HG02798 (cell line): ENCODE results near the gene MTA3.
"Not testable (repeated sequence)": the region's sequence is repeated elsewhere in the genome, so short reads cannot be mapped to it uniquely, and the experiment has no call there.

Experiments used
- ATAC-seq: cut with Tn5 transposase; IDR thresholded peaks from one replicate; pipeline ENCODE4 v1.9.1; 2021; ENCODE audit warnings: mild to moderate bottlenecking; ENCODE audit not compliant: unreplicated experiment, poor library complexity

Gene MTA3

GRCh38 chr2:42722320-42723190, 154.1 kb downstream of the MTA3 start:
- peak; percentile 96 for ATAC-seq

DNA sequence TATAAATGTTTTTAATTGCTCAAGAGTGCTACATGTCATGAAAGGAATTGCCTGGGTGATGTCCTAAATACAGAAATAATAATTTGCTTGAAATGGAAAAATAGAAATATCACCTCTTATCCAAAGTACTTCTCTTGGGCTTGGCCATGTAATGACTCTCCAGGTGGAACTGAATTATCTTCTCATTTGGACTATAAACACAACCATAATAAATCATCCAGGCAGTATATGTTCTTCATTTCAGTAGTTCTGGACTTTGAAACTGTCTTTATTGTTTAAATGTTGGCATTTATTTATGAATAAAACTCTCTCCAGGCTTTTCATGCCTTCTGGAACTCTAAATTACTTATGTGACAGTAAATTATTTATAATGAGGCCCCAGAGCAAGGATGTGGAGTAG, 155.0 kb downstream of the MTA3 start:
- no peak for ATAC-seq

DNA sequence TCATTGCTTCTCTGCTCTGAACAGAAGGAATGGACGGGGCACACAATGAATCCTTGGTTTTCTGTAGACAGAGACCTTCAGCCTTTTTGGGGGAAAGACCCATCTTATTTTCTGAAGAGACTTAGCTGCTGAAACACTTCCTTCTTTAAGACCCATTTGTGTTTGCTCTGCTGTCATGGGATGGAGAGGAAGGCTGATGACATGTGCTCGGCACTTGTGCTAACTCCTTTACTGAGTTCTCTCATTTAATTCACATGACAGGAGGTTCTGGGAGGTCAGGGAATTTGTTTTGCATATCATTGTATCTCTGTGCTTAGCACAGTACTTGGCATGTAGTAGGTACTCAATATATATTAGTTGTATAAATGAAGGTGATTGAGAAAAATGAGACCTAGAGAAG, 156.5 kb downstream of the MTA3 start:
- no peak for ATAC-seq

DNA sequence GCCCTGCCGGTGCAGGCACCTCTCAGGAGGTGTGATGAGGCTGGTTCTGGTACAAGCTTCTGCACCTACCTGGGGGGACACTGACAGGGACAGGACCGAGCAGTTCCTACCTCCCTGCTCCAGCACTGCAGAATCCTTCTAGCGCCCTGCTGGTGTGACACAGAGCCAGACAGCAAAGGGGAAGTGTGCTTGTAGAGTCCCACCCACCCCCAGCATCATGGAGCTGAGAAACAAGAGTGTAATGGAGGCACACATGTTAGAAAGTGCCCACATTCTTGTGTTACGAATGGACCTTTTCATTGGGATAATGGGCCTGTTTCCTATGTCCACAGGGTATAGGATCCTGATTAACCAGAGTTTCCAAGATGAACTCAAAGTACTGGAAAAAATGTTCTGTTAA, 157.2 kb downstream of the MTA3 start:
- no peak for ATAC-seq

DNA sequence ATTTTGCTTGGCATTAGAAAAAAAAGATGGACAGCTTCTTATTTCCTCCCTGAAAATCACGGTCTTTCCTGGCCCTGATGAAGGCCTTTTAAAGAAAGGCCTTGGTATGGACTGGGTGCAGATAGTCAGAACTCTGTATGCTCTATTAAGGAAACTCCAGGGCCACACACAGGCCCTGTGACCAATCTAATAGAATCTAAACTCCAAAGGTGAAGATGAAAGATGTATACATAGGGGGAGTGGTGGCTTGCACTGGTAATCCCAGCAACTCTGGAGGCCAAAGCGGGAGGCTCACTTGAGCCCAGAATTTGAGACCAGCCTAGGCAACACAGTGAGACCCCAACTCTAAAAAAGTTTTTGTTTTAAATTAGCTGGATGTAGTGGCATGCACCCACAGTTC, 158.2 kb downstream of the MTA3 start:
- ATAC-seq, result no peak

GRCh38 chr2:42731316-42731715, 162.9 kb downstream of the MTA3 start:
- ATAC-seq, result not testable (repeated sequence)

DNA sequence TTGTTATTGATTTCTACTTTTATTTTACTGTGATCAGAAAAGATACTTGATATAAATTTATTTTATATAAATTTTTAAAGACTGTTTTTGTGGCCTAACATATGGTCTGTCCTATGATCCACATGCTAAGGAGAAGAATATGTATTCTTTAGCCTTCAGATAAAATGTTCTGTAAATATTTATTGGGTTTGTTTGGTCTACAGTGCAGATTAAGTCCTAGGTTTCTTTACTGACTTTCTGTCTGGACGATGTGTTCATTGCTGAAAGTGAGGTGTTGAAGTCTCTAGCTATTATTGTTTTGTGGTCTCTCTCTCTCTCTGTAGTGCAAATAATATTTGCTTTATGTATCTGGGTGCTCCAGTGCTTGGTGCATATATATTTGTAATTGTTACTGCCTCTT, 165.4 kb downstream of the MTA3 start:
- ATAC-seq, result no peak

DNA sequence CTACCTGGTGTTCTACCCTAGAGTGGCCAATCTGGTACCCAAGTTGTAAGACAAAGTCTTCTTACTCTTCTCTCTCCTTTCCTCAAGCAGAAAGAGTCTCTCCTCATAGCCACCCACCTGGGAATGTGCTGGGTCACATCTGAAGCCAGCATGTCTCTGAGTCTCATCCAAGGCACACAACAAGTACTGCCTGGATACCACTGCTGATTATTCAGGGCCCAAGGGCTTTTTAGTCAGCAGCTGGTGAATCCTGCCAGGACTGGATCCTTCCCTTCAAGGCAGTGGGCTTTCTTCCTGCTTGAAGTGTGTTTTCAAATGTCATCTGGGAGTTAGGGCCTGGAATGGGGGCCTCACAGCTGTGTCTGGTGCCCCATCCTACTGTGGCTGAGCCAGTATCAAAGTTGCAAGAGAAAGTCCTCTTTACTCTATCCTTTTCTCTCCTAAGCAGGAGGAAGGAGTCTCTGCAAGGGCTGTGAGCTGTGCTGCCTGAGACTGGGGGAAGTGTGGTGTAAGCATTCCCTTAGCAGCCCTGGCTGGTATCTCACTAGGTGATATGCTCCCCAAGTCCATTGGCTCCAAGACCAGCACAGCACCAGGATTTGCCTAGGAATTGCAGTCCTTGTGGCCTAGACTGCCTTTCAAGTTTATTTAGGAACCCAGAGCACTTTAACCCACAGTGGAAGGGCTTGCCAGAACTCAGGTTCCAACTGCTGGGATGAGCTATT, 168.3 kb downstream of the MTA3 start:
- ATAC-seq, result no peak

GRCh38 chr2:42741140-42741539, 172.7 kb downstream of the MTA3 start:
- ATAC-seq, result no peak

DNA sequence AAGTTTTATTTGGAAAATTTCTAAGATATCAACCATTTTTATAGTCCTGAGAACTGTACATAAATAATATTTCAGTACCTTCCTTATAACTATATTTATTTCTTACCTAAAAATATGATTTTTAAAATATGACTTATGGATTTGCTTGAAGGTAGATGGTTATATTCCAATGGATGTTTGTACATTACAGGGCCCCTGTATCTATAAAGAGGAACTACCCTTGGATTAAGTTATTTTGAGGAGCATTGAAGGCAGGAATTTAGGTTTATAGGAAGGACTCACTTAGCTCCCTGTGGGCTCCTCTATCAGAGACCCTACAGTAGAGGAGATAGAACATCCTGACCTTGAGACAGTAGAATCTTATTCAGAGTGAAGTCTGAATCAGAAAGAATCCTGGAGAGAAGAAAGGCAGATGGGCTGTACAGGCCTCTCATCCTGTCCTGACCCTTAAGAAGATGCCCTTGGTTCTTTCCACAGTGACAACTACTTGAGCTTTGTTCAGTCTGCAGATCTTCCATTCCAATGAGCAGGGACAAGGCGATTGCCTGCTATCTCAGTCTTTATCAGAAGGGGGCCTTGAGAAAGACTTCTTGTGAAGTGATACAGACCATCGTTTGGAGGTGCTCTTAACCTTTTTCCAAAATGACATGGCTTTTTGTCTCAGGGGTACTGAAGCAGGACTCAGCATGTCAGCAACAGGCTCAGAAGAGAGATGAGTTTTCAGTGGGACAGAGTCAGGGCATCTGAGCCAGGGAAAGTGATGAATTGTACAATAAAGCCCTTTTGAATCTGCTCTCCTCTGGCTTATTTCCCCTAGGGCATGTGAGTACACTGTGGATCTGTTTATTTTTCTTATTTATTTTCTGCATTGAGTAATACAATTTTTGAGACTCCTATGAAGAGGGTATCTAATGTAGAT, 174.6 kb downstream of the MTA3 start:
- no peak for ATAC-seq

DNA sequence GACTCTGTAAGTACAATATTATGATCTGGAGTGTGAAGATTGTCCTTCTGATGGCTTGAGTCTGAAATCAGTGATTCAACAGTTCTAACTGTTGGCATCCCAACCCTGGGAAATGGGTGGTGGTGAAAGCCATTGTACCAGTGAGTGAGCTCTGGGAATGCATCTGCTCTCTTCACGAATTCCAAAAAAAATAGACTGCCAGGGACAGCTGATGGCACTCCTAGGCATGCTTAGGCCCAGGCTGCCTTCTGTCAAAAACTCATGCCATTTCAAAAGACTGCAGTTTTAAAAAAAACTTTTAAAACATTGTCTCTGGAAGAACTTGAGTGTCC, 175.2 kb downstream of the MTA3 start:
- ATAC-seq, result no peak

DNA sequence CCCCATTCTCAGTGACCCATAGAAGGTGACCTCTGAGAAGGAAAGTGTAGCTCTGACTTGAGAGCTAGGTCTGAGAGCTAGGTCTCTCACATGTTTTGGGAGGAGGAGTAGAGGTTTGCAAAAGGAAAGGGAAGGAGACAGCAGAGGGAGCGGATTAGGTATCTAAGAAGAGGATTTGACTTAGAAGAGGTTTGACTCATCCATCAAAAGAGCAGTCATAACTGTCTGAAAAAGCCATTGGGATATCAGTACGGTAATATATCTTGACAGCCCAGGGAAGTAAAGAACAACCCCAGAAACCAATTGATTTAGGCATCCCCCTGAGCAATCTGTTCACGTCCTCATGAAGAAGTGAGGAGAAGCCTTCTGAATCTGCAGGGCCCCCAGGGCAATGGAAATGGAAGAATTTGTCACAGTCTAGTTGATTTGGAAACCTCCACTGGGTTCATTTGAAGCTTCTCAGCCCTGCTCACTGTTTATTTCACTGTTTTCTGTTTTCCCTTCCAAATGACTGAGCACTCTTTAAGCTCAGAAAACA, 176.2 kb downstream of the MTA3 start:
- no peak for ATAC-seq

GRCh38 chr2:42747422-42747821, 179.0 kb downstream of the MTA3 start:
- no peak for ATAC-seq

- no peak for ATAC-seq
Observed at GRCh38 chr2:42748840-42749239, 180.4 kb downstream of the MTA3 start.

GRCh38 chr2:42752314-42752713, 183.9 kb downstream of the MTA3 start:
- ATAC-seq, result peak; percentile 70

DNA sequence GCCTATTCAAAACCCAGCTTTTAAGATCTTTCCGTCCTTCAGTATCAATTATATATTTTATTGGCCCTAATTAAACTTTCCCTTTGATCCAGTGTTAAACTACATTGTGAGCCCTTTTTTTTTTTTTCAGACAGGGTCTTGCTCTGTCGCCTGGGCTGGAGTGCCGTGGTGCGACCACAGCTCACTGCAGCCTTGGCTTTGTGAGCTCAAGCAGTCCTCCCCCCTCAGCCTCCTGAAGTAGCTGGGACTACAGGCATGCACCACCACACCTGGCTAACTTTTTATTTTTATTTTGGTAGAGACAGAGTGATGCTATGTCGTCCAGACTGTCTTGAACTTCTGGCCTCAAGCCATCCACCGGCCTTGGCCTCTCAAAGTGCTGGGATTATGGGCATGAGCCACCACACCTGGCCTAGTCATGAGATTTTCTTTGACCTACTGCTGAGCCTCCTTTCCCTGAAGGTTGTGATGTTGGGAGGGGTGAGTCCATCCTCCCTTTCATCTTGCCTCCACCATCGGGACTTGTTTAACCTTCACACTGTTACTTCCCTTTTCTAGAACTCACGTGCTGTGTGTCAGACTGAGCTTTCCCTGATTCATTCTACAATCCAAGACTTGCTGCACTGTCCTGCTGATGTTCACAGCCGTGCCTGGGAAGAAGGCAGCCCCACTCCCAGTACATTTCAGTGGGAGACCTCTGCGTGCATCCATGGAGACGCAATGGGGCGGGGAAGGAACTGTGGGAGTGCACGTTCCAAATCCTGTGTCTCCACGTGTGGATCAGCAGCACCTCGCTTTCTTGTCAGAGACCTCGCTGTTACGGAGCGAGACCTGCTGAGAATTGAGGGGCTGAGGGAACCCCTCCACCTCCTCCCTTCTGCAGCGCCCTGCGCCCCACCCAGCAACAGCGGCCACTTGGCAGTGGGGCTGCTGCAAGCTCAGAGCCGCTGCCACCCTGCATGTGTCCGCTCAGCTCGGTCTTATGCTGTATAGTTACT, 184.7 kb downstream of the MTA3 start:
- no peak for ATAC-seq

DNA sequence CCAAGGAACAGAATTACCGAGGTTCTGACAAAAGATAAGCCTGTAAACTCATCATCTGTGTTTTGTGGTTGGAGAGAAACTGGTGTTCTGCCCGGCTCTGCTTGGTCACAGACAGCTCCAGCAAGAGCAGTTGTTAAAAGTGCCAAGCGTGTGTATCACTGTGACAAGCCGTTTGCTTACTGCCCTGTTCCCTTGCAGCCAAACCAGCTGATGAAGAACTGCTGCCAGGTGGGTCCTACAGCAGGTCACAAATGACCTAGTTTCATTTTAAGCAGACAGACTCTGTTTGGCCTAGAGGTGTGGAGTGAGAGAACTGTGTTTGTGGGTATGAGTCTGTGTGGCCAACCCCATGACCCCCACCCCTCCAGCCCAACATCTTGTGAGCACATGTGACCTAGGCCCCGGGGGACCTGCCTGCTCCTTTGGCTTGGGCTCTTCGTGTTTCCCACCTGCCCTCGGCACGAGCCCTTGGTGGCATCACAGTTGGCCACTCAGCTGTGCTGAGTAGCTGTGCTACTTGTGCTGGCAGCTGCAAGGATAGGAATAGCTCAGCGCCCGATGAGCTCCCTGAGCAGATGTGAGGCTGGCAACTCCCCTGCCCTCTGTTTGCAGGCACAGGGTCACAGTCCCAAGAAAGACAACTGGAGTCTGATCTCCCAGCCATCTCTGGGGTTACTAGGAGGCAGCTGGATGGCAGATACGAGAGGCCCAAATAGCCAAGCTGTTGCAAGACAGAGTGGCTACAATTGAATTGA, 185.8 kb downstream of the MTA3 start:
- ATAC-seq, result peak; percentile 64

- no peak for ATAC-seq
Observed at GRCh38 chr2:42754776-42755140, 186.3 kb downstream of the MTA3 start.
